ENCODE measurements around the gene FLG2. TPM values are rescaled to one million over a fixed set of nuclear protein-coding genes. Genes with fewer than 3 reads are reported as not detected.
"Not testable (repeated sequence)": the region's sequence is repeated elsewhere in the genome, so short reads cannot be mapped to it uniquely, and the experiment has no call there.

FLG2 gene
- total RNA-seq, 2 experiments from 2014 or later, result not detected

- ATAC-seq (ENCODE audit: low read depth) (no peak), DNase-seq (no peak)
- H3K36me3 Mint-ChIP-seq, result no peaks in the 10 kb centered on the region
- no peak overlapping the region for H3K4me3 Mint-ChIP-seq
- POLR2A ChIA-PET, result no interaction called here
- peaks cover 2% of the 10 kb centered on the region for H3K9me3 Mint-ChIP-seq
- H3K27ac Mint-ChIP-seq, result no peak overlapping the region
- peaks cover 9% of the 10 kb centered on the region for H3K27me3 Mint-ChIP-seq
- peaks cover 2% of the 10 kb centered on the region for H3K4me1 Mint-ChIP-seq
These were observed 11.4 kb downstream of the FLG2 start for GRCh38 chr1:152348447-152348846.

GRCh38 chr1:152347116-152347728, 12.6 kb downstream of the FLG2 start:
- H3K4me1 Mint-ChIP-seq, result peaks cover 2% of the 10 kb centered on the region
- no peak overlapping the region for H3K27ac Mint-ChIP-seq
- H3K36me3 Mint-ChIP-seq, result no peaks in the 10 kb centered on the region
- peaks cover 16% of the 10 kb centered on the region for H3K27me3 Mint-ChIP-seq
- no peaks in the 10 kb centered on the region for H3K9me3 Mint-ChIP-seq
- no peak for DNase-seq
- POLR2A ChIA-PET, result no interaction called here
- peak; percentile 56 for ATAC-seq (ENCODE audit: low read depth)
- no peak overlapping the region for H3K4me3 Mint-ChIP-seq

- no peak overlapping the region for H3K4me3 Mint-ChIP-seq
- peaks cover 18% of the 10 kb centered on the region for H3K27me3 Mint-ChIP-seq
- H3K27ac Mint-ChIP-seq, result no peak overlapping the region
- no peaks in the 10 kb centered on the region for H3K9me3 Mint-ChIP-seq
- peaks cover 2% of the 10 kb centered on the region for H3K4me1 Mint-ChIP-seq
- no peaks in the 10 kb centered on the region for H3K36me3 Mint-ChIP-seq
- ATAC-seq (ENCODE audit: low read depth), result no peak
- POLR2A ChIA-PET, result no interaction called here
- DNase-seq, result no peak
These were observed 15.4 kb downstream of the FLG2 start for GRCh38 chr1:152344438-152344837.

DNA sequence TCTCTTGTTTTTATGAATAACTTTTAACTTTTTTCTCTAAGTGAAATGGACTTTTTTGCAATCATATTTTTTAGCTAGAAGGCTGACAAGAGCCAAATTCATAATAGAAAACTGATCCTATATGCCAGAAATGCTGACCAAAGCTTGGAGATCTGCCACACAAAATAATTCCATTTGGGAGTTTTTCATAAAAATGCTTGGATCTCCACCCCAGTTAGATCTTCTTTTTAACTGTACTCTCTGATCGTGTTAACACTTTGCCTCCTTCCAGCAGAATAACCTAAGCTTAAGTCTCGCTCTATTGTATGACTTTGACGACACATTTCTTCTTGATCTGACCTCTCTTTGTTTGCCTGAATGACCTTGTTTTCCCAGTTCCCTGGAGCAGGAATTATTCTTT, 16.8 kb downstream of the FLG2 start:
- Mint-ChIP-seq H3K4me3 (no peak overlapping the region), H3K9me3 (no peaks in the 10 kb centered on the region), H3K27me3 (peaks cover 18% of the 10 kb centered on the region), H3K36me3 (no peaks in the 10 kb centered on the region), H3K27ac (no peak overlapping the region), H3K4me1 (no peaks in the 10 kb centered on the region)
- ATAC-seq (ENCODE audit: low read depth), result no peak
- POLR2A ChIA-PET, result no interaction called here
- no peak for DNase-seq

- DNase-seq (no peak), ATAC-seq (ENCODE audit: low read depth) (no peak)
- H3K27me3 Mint-ChIP-seq, result peaks cover 3% of the 10 kb centered on the region
- no peaks in the 10 kb centered on the region for H3K4me1 Mint-ChIP-seq
- no peaks in the 10 kb centered on the region for H3K36me3 Mint-ChIP-seq
- no peaks in the 10 kb centered on the region for H3K9me3 Mint-ChIP-seq
- no peak overlapping the region for H3K4me3 Mint-ChIP-seq
- POLR2A ChIA-PET, result no interaction called here
- no peak overlapping the region for H3K27ac Mint-ChIP-seq
These were observed 24.4 kb downstream of the FLG2 start for GRCh38 chr1:152335399-152335798.

DNA sequence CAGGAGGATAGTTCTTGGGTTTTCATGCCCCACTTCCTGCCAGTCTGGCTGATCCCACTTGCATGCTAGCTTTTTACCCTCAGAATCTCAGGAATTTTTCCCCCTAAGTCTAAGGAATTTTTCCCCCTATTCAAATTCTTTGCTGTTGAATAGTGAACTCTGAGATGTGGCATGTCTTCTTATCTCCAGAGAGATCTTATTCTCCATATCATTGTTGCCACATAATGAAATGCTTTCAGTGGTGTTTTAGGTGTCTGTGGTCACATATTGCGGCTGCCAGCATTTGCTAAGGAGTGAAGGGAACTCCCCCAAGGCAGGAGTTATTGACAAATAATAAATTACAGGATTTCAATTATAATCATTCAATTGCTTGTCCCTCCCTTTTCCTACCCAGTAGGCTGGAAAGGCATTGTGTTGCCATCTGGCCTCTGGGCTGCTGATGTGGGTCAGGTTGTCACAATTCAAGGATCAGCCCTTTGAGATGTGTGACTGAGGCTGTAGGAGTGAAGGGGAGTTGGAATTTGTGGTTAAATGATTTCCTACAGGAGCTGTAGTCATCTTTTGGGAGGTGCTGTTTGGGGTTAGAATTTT, 30.9 kb downstream of the FLG2 start:
- no peak overlapping the region for H3K4me3 Mint-ChIP-seq
- H3K36me3 Mint-ChIP-seq, result no peaks in the 10 kb centered on the region
- POLR2A ChIA-PET, result no interaction called here
- peaks cover 3% of the 10 kb centered on the region for H3K27me3 Mint-ChIP-seq
- H3K27ac Mint-ChIP-seq, result no peak overlapping the region
- H3K4me1 Mint-ChIP-seq, result no peaks in the 10 kb centered on the region
- H3K9me3 Mint-ChIP-seq, result no peaks in the 10 kb centered on the region
- no peak for ATAC-seq (ENCODE audit: low read depth)
- no peak for DNase-seq

GRCh38 chr1:152325111-152325510, 34.7 kb downstream of the FLG2 start, which contains the start of gene FLG:
TSS of gene FLG (minus strand) at chr1:152325239. CDS start at chr1:152315456, 9,783 bp downstream.
- Mint-ChIP-seq H3K9me3 (no peaks in the 10 kb centered on the region), H3K36me3 (no peaks in the 10 kb centered on the region), H3K4me1 (no peaks in the 10 kb centered on the region), H3K4me3 (no peak within 1 kb of the TSS), H3K27me3 (peaks cover 4% of the 10 kb centered on the region), H3K27ac (no peak within 1 kb of the TSS)
- POLR2A ChIA-PET, result no interaction called here
- DNase-seq (no peak), ATAC-seq (ENCODE audit: low read depth) (no peak)

DNA sequence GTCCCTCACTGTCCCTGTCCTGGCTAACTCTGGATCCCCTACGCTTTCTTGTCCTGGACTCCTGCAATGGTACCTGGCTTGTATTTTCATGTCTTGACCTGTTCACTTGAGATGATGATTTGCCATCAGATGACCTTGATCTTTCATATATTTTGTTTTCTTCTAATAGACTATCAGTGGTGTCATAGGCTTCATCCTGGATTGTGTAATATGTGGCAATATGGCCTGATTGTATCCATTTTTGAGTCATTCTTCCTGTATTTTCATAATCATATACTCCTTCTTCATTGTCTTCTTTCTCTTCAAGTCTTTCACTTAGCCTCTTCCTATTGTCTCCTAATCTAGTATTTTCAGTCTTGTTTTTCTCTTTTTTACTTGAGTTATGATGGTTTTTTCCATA, 45.8 kb downstream of the FLG2 start:
- DNase-seq, result no peak
- peaks cover 1% of the 10 kb centered on the region for H3K36me3 Mint-ChIP-seq
- no peak for ATAC-seq (ENCODE audit: low read depth)

GRCh38 chr1:152313319-152313801, 46.4 kb downstream of the FLG2 start:
- no peak for ATAC-seq (ENCODE audit: low read depth)
- POLR2A ChIA-PET, result no interaction called here
- no peak for DNase-seq
- H3K36me3 Mint-ChIP-seq, result peaks cover 1% of the 10 kb centered on the region
- H3K9me3 Mint-ChIP-seq, result peaks cover 12% of the 10 kb centered on the region
- H3K27ac Mint-ChIP-seq, result no peak overlapping the region
- H3K4me1 Mint-ChIP-seq, result no peaks in the 10 kb centered on the region
- peaks cover 3% of the 10 kb centered on the region for H3K27me3 Mint-ChIP-seq
- H3K4me3 Mint-ChIP-seq, result no peak overlapping the region

More for the DNA sequence above, 45.8 kb downstream of the FLG2 start:
- POLR2A ChIA-PET, result no interaction called here
- Mint-ChIP-seq H3K27me3 (no peaks in the 10 kb centered on the region), H3K4me3 (no peak overlapping the region), H3K27ac (no peak overlapping the region), H3K9me3 (peaks cover 12% of the 10 kb centered on the region), H3K4me1 (no peaks in the 10 kb centered on the region)

DNA sequence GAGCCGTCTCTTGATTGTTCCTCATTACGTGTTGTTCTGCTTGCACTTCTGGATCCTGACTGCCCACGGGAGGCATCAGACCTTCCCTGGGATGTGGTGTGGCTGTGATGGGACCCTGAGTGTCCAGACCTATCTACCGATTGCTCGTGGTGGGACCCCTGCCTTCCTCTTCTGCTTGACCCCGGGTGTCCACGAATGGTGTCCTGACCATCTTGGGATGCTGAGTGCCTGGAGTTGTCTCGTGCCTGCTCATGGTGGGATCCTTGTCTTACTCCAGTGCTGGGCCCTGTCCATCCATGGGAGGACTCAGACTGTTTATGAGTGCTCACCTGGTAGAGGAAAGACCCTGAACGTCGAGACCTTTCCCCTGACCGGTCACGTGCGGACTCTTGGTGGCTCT, 47.6 kb downstream of the FLG2 start:
- DNase-seq; H3K27ac Mint-ChIP-seq; ATAC-seq (ENCODE audit: low read depth); H3K4me3 Mint-ChIP-seq; POLR2A ChIA-PET; H3K4me1 Mint-ChIP-seq; H3K36me3 Mint-ChIP-seq; H3K27me3 Mint-ChIP-seq: not testable (repeated sequence)
- H3K9me3 Mint-ChIP-seq, result peaks cover 16% of the 10 kb centered on the region

DNA sequence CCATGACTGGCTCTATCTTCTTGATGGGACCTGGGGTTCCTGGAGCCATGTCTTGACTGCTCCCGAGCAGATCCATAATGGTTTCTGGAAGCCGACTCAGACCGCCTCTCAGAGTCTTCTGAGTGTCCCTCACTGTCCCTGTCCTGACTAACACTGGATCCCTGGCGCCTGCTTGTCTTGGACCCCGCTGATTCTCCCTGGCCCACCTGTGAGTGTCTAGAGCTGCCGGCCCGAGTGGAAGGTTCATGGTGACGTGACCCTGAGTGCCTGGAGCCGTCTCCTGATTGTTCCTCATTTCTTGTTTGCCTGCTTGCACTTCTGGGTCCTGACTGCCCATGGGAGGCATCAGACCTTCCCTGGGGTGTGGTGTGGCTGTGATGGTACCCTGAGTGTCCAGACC, 49.9 kb downstream of the FLG2 start:
- ATAC-seq (ENCODE audit: low read depth) (no peak), DNase-seq (no peak)
- no peaks in the 10 kb centered on the region for H3K4me1 Mint-ChIP-seq
- H3K27me3 Mint-ChIP-seq, result peaks cover 3% of the 10 kb centered on the region
- POLR2A ChIA-PET, result no interaction called here
- H3K27ac Mint-ChIP-seq, result no peak overlapping the region
- H3K9me3 Mint-ChIP-seq, result peaks cover 16% of the 10 kb centered on the region
- peaks cover 3% of the 10 kb centered on the region for H3K36me3 Mint-ChIP-seq
- no peak overlapping the region for H3K4me3 Mint-ChIP-seq

DNA sequence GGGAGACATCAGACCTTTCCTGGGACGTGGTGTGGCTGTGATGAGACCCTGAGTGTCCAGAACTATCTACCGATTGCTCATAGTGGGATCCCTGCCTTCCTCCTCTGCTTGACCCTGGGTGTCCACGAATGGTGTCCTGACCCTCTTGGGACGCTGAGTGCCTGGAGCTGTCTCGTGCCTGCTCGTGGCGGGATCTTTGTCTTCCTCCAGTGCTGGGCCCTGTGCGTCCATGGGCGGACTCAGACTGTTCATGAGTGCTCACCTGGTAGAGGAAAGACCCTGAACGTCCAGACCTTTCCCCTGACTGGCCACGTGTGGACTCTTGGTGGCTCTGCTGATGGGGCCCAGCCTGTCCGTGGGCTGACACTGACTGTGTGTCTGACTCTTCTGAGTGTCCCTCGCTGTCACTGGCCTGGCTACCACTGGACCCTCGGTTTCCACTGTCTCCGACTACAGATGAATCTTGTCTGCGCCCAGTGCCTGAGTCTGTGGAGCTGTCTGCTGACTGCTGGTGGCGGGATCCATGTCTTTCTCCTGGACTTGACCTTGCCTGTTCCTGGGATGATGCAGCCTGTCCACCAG, 50.4 kb downstream of the FLG2 start:
- ATAC-seq (ENCODE audit: low read depth); DNase-seq; H3K4me1 Mint-ChIP-seq; H3K4me3 Mint-ChIP-seq; H3K27me3 Mint-ChIP-seq; POLR2A ChIA-PET; H3K27ac Mint-ChIP-seq; H3K36me3 Mint-ChIP-seq: not testable (repeated sequence)
- peaks cover 16% of the 10 kb centered on the region for H3K9me3 Mint-ChIP-seq

GRCh38 chr1:152308758-152309157, 51.0 kb downstream of the FLG2 start:
- H3K27ac Mint-ChIP-seq; H3K36me3 Mint-ChIP-seq; H3K4me1 Mint-ChIP-seq; POLR2A ChIA-PET; H3K4me3 Mint-ChIP-seq; DNase-seq; H3K27me3 Mint-ChIP-seq; ATAC-seq (ENCODE audit: low read depth): not testable (repeated sequence)
- H3K9me3 Mint-ChIP-seq, result peaks cover 13% of the 10 kb centered on the region

GRCh38 chr1:152307970-152308369, 51.8 kb downstream of the FLG2 start:
- H3K4me3 Mint-ChIP-seq; DNase-seq; POLR2A ChIA-PET; H3K27me3 Mint-ChIP-seq; H3K27ac Mint-ChIP-seq; H3K36me3 Mint-ChIP-seq; H3K4me1 Mint-ChIP-seq; ATAC-seq (ENCODE audit: low read depth): not testable (repeated sequence)
- peaks cover 13% of the 10 kb centered on the region for H3K9me3 Mint-ChIP-seq

Data from activated naive CD8-positive, alpha-beta T cell treated with anti-CD3 and anti-CD28 coated beads, Interleukin-2, amount 10 ng/mL, durations not matched to agents 7 days and 5 days (primary cell).